ENCODE data around the gene HSF2. TPM values are rescaled to one million over a fixed set of nuclear protein-coding genes. Genes with fewer than 3 reads are reported as not detected.
A peak's percentile ranks its signal among the peaks of the same experiment; 100 is the strongest.

HSF2 gene
- total and polyA plus RNA-seq, 2 of the 13 experiments (the other 11 are each of a cell fraction or from before 2014, with no cell fraction given): 24.8 to 26.4 TPM

GRCh38 chr6:122399348-122400120 lies at the start of gene HSF2 (continued):
- peak; percentile 90; the same call in 1 of the 2 replicates for TF ChIP-seq CCDC6 (CRISPR knock-in tag; IDR thresholded peaks at IDR 0.05)
- TF ChIP-seq TP53 (CRISPR knock-in tag; conservative IDR thresholded peaks at IDR 0.05): peak; percentile 93
- peak; percentile 73 for TF ChIP-seq MXD3 (CRISPR knock-in tag; IDR thresholded peaks at IDR 0.05)
- TF ChIP-seq GLI4 (CRISPR knock-in tag; IDR thresholded peaks at IDR 0.05; ENCODE audit: borderline replicate concordance): peak; percentile 84; the same call in 1 of the 2 replicates
- TF ChIP-seq NFYC (CRISPR knock-in tag; IDR thresholded peaks at IDR 0.05): peak; percentile 88
- no peak for TF ChIP-seq PHB2 (IDR thresholded peaks at IDR 0.05; ENCODE audit: partially characterized antibody)
- no peak for TF ChIP-seq RBM22 (optimal IDR thresholded peaks at IDR 0.05; ENCODE audit: low read length)
- no peak; the same call in 1 of the 2 replicates for TF ChIP-seq SP140L (CRISPR knock-in tag; IDR thresholded peaks at IDR 0.05; ENCODE audit: borderline replicate concordance)
- TF ChIP-seq ZBTB38 (CRISPR knock-in tag; IDR thresholded peaks at IDR 0.05): peak; percentile 81
- TF ChIP-seq ZNF232 (CRISPR knock-in tag; IDR thresholded peaks at IDR 0.05; ENCODE audit: borderline replicate concordance): peak; percentile 89; the same call in 1 of the 2 replicates
- no peak for TF ChIP-seq ZSCAN30 (CRISPR knock-in tag; IDR thresholded peaks at IDR 0.05)
- TF ChIP-seq HNF1A (IDR thresholded peaks at IDR 0.05; ENCODE audit: low read depth): no peak
- no peak; the same call in 1 of the 2 replicates for TF ChIP-seq HNF1A (CRISPR knock-in tag; IDR thresholded peaks at IDR 0.05; ENCODE audit: borderline replicate concordance)
- no peak for TF ChIP-seq ZNF260 (CRISPR knock-in tag; IDR thresholded peaks at IDR 0.05; ENCODE audit: borderline replicate concordance, low read depth)
- peak; percentile 84; the same call in 1 of the 2 replicates for TF ChIP-seq UBTF (CRISPR knock-in tag; IDR thresholded peaks at IDR 0.05)
- peak; percentile 47; the same call in 1 of the 2 replicates for TF ChIP-seq ZHX1 (CRISPR knock-in tag; IDR thresholded peaks at IDR 0.05; ENCODE audit: low read depth)
- no peak for TF ChIP-seq ZKSCAN1 (IDR thresholded peaks at IDR 0.05; ENCODE audit: low read length)
- no peak; the same call in 1 of the 2 replicates for TF ChIP-seq NFKBIZ (CRISPR knock-in tag; IDR thresholded peaks at IDR 0.05)
- TF ChIP-seq PHF21A (CRISPR knock-in tag; IDR thresholded peaks at IDR 0.05): peak; percentile 71
